HG02981 (cell line): Measurements from ENCODE around the gene MTM1.
A peak's percentile ranks its signal among the peaks of the same experiment; 100 is the strongest.

Experiments used
- ATAC-seq: cut with Tn5 transposase; IDR thresholded peaks from one replicate; pipeline ENCODE4 v1.9.1; 2021; ENCODE audit warnings: mild to moderate bottlenecking, moderate library complexity; ENCODE audit not compliant: unreplicated experiment

Gene MTM1

GRCh38 chrX:150649096-150649870, 80.9 kb downstream of the MTM1 start:
- ATAC-seq: no peak

GRCh38 chrX:150651906-150652305, 83.5 kb downstream of the MTM1 start:
- ATAC-seq: no peak

DNA sequence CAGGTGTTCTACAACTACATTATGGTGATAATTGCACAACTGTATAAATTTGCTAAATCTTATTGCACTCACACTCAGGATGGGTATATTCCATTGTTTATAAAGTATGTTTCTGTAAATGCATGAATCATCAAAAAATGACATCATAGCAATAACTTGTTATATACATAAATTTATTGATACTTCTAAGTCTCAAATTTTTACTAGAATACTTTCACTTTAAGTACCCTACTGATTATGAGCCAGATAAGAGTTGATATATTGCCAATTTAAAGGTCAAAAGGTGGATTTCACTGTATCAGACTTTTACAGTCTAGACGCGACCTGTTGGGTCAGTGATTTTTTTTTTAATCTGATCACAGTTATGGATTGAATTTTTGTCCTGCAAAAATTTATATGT, 87.4 kb downstream of the MTM1 start:
- ATAC-seq: no peak

DNA sequence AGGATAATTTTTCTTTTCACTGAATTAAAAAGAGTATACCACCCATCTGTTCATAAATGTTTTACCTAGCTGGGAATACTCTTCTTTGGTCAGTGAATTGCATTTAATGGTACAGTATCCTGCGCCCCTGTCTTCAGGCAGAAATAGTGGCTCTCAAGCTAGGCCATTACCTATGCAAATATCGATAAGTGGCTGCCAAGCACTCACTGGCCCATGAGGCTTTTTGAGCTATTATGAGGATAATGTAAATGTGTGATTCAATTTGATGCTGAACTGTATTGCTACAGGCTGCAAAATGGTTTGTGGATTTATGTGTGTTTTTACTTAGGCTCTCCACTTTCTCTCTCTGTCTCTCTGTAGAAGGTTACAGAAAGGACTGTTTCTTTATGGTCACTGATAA, 94.7 kb downstream of the MTM1 start:
- no peak for ATAC-seq

DNA sequence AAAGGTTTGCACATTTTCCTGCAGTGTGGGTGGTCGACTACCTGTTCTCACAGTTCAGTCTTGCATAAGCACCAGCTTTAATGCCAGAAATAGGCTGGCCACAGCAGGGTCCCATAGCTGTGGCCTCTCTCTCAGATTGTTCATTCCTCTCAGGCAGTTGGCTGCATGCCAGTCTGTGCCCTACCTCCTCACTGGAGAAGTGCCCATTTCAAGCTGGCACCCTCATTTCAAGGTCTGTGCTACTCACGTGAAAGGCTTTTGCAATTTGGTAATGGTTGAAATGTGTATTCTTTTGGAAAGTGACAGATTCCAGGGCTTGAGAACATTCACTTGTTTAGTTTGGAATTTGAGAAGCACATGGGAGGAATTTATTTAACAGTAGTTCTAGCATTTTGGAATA, 95.9 kb downstream of the MTM1 start:
- ATAC-seq: no peak

DNA sequence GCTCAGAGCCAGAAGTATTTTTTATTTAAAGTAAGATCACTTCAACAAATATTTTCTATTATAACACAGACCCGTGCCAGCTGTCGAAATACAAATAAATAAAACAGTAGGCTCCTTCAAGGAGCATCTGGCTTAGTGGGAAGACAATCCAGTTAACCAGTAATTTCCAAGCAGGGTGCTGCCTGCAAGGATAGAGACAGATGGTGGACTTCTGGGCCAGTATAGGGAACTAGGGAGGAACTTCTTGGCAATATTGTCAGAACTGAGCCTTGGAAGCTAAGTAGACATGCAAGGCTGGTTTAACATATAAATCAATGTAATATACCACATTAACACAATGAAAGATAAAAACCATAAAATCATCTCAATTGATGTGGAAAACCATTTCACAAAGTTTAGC, 107.8 kb downstream of the MTM1 start:
- ATAC-seq: no peak

DNA sequence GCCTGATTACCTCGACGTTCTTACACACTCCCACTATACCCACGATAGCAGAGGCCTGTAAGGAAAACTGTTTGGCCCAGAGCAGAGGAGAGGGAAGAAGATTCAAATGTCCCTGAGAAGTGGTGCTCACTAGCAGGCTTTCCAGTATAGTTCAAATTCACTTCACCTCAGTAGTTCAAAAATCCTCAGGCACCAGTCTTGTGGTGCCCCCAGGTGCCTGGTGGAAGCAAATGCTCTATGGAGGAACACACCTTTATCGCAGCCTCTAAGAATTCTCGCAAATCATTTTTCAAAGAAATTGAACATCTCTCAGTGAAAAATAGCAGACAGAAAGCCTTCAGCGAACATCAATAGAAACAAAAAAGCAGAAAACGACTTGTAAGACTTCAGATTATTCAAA, 112.6 kb downstream of the MTM1 start:
- ATAC-seq: no peak

DNA sequence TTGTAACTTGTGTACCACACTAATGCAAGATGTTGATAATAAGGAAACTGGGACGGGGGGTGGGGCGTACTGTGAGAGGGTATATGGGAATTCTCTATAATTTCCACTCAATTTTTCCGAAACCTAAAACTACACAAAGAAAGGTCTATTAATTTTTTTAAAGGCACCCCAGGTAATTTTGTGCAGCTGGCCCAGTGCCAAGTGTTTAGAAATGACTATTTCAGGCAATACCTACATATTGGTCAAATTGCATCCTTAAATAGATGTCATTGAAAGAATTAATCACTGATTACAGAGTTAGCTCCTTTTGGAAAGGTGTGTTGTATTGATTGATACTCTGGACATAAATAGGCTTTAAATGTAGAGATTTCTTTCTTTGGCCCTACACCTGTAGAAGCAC, 114.7 kb downstream of the MTM1 start:
- no peak for ATAC-seq

DNA sequence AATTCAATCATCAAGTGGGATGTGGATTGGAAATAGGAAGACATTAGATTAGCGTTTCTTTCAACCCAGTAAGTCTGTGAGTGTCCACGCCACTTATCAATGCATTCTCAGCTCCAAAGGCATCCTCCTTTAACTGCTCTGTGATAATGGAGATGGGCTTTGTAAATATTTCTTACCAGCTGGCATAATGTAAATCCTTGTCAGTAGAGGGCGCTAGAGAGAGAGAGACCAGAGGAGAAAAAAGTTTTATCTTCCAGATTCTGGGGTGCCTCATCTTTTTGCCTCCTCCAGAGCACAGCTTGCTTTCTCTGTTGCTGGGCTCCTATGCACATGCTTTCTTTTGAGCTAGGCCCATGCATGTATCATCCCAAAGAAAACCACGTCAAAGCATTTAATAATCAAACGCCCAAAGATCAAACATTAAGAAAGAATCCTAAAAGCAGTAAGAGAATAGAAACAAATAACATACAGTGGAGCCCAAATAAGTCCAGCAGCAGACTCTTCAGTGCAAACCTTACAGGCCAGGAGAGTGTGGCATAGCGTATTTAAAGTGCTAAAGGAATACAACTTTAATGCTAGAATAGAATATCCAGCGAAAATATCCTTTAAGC, 115.2 kb downstream of the MTM1 start:
- no peak for ATAC-seq

DNA sequence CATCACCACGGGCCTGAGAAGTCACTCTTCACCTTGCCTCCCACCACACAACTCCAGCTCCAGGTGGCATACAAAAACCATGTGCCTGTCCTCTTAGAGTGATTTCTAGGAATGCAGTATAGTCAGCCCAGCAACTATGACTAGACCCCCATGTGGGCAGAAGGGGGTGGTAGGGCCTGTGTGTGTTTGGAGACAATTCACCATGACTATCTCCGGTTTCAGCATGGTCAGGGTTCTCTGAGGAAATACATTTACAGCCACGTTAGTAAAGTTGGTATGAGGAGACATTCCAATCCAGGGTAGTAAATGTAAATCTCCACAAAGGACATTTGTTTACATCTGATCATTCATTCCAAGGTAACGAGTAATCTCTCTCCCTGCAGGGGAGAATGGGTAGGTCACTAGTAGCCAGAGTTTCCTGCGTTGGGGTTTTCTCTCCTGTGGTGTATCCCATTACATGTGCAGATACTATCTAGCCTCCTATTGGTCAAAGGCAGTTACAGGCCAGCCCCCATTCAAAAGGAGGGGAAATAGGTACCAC, 120.6 kb downstream of the MTM1 start:
- ATAC-seq: no peak

GRCh38 chrX:150690126-150690525, 121.7 kb downstream of the MTM1 start:
- ATAC-seq: no peak

GRCh38 chrX:150692296-150692695, 123.9 kb downstream of the MTM1 start:
- ATAC-seq: no peak

- peak; percentile 34 for ATAC-seq
Measured at GRCh38 chrX:150692831-150693724, 124.7 kb downstream of the MTM1 start, which contains the start of gene MTMR1. TSS of gene MTMR1 (plus strand) at chrX:150693396. CDS start at chrX:150693531, 135 bp downstream.

DNA sequence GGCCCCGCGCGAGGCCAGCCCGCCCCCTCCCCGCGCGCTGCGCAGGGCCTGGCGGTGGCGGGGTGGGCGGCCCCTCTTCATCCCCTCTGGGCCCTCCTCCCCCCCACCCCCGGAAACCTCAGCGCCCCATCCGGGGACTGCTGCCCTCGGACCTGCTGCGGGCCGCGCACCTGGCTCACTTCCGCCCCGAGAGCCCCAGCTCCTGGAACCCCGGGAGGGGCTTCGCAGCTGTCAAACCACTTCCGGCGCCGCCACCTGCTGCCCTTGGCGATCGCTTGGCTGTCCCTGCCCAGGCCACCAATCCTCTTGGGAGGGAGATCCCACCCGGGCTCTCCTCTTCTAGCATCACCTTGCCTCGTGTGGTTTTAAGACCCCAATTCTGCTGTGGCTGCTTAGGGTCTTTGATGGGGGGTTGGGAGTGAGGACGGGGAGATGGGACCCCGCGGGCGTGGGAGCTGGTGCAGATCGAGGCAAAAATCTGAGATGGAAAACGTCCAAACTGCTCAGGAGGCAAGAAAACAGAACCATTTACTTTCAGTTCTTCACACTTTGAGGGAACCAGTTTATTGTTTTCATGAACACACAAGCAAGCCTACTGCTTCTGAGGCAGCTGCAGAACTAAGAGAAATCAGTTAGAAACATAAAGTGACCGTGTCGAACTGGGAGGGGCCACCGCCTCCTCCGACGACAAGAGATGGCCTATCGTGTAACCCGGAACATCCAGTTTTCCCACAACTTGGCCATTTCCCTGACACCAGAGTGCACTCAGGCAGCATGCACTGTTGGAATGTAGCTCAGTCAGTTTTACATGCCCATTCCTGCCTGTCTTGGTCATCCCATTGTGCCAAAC, 125.5 kb downstream of the MTM1 start:
- ATAC-seq: peak; percentile 66

DNA sequence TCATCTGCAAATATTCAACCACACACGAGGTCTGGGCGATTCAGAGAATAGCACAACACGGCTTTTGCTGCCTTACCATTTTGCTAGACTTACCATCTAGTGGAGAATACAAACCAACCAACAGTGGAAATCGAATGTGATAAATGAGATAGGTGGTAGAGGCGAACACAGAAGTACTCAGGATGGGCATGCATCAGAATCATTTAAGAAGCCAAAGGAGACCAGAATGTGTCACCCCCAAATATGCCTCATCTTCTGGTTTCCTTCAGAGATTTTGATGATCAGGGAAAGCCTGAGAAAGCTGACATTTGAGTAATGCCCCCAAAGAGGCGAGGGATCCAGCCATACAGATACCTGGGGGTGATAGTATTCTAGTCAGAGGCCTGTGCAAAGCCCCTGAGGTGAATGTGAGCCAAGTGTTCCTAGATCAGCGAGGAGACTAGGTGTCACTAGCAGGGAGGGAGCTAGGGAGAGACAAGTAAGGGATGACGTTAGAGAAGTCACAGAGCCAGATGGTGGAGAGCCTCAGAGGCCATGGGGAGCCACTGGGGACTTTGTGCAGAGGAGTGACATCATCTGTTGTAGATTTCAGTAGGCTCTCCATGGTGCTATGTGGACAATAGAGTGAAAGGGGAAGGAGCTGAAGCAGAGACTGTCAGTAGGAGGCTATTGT, 126.5 kb downstream of the MTM1 start:
- ATAC-seq: peak; percentile 26

DNA sequence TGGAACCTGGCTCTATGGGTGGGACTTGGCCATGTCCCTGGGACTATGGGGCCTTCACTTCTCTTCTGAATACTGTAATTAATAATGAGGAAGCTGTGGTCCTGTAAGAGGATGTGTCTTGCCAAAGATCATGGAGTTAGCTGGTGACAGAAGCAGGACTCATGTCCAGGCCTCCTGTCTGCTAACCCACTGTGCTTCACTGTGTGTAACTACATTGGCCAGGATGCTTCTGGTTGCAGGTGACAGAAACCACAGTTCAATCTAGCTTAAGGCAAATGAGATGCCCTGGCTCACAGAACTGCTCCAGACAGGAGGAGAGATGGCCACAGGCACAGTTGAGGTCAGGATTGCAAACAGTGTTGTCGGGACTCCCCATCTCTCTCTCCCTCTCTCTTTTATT, 127.9 kb downstream of the MTM1 start:
- ATAC-seq: no peak

DNA sequence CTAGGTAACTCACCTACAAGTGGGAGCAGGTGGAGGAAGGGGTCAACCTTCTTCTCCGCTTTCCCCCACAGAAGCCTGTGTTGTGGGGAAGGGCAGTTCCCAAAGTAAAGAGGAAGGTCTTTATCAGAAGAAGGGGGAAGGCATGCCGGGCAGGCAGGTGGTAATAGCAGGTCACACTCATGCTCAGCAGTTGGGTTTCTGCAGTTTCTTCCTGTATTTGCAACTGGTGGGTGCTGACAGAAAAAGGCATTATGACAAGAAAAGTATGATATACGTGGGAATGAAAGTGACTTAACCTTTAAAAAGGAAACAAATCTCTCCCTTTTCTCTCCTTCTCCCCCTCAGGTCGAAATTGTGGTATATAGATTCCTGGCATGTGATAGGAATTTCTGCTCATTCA, 128.4 kb downstream of the MTM1 start:
- ATAC-seq: no peak

DNA sequence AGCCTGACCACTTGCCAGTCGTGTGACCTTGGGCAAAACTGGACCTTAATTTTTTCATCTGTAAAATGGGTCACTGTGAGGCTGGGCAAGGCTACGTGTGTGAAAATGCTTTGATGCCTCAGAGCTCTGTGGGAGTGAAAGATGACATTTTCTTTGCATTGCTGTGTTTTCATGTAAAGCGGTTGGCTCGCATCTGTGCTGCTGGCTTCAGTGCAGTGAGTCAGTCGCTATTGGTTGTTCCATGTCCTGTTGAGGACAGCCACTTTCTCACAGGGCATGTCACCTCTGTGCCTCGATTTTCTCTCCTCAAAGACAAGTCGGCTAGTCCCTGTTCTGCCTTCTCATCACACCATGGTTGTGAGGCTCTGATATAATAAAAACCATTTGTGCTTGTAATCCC, 129.2 kb downstream of the MTM1 start:
- no peak for ATAC-seq

DNA sequence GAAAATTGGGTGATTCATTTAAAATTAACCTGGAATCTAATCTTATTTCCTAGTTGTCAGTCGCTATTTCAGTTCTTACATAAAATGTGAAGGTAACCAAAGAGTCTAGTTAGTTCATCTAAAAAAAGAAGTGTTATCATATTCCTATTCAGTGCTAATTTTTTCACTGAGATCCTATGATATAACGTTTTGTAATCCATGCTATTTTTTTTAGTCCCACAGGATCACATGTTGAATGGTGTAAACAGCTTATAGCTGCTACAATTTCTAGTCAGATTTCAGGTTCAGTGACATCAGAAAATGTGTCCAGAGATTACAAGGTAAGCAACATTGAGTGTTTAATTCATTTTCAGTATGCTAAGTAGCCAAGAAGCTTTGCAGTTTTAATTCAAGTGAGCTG, 130.6 kb downstream of the MTM1 start:
- no peak for ATAC-seq

DNA sequence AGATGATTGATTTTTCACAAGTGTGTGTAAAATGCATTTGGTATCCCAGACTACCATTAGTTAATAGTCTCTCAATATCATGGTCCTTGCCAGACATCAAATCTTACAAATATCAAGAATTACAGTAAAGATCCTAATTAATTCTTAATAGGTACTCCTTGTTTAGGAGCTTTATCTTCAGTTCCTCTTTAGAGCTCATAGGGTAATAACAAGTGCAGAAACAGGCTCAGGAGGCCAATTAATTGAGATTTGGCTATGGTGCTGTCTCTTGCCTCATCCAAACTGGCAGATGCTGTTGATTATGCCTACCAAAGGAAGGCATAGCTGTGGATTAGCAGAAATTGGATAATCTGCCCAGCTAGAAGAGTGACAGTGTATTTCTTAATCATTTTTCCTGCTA, 131.7 kb downstream of the MTM1 start:
- no peak for ATAC-seq
